OCI-LY7 (cell line): ENCODE results near the gene SRCAP.

ENCODE experiments used
- CTCF ChIP-seq: fragments of 200-600 bp; sonication (generic); conservative IDR thresholded peaks from 2 replicates; pipeline ENCODE4 v1.5.1; 2014; ENCODE audit warnings: mild to moderate bottlenecking, antibody characterized with exemption, low read length, moderate library complexity, mixed read lengths
- EZH2phosphoT487 ChIP-seq: fragments of 200-600 bp; sonication (generic); IDR thresholded peaks from 2 replicates; pipeline ENCODE4 v1.6.1; 2018; ENCODE audit warnings: low read depth, borderline replicate concordance, mild to moderate bottlenecking, mixed run types, antibody characterized with exemption, low read length, moderate library complexity, mixed read lengths

GRCh38 chr16:30721606-30722005 lies 22.6 kb downstream of the SRCAP start:
- TF ChIP-seq CTCF (no peak), EZH2phosphoT487 (no peak)
